ENCODE measurements around the gene DNAJC25. TPM values are rescaled to one million over a fixed set of nuclear protein-coding genes. Genes with fewer than 3 reads are reported as not detected.
A peak's percentile ranks its signal among the peaks of the same experiment; 100 is the strongest.

DNAJC25 gene
- total and polyA plus RNA-seq, 8 donors: 5.4 to 15.6 (median 11.6) TPM

DNA sequence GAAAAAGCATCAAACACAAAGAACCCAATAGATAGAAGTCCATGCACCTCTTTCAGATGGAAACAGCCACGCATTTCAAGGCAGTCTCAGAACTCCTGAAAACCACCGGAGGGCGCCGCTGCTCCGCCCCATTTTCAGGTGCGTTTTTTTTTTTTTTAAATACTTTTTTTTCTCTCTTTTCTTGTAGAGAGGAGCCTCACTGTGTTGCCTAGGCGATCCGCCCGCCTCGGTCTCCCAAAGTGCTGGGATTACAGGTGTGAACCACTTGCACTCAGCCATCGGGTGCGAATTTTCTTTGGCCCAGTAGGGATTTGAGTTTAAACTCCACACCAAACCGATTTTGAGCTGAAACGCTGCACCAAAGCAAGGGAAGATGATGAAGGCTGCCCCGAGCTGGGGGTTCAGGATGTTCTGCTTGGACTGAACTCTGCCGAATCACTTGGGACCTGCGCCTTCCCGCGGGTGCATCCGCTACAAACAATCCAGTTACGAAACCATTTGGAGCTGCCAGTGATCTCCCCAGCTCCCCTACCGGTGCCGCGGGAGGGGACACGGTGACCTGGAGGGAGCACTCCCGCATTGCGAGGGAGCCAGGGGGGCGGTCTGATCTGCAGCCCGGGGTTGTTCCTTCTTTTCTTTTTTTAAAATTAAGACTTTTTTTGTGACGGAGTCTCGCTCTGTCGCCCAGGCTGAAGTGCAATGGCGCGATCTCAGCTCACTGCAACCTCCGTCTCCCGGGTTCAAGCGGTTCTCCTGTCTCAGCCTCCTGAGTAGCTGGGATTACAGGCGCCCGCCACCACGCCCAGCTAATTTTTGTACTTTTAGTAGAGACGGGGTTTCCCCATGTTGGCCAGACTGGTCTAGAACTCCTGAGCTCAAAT is 33.0 kb upstream of the DNAJC25 start:
- H3K4me1 ChIP-seq: peaks cover 0 to 22% of the 10 kb centered on the region in 2 donors
- H3K4me3 ChIP-seq: peak overlapping the region; percentile 61 to 73
- peak; percentile 36 to 85 (median 70) for DNase-seq
- ATAC-seq: peak; percentile 59
- no peaks in the 10 kb centered on the region for H3K9me3 ChIP-seq
- TF ChIP-seq, protein P1, sequence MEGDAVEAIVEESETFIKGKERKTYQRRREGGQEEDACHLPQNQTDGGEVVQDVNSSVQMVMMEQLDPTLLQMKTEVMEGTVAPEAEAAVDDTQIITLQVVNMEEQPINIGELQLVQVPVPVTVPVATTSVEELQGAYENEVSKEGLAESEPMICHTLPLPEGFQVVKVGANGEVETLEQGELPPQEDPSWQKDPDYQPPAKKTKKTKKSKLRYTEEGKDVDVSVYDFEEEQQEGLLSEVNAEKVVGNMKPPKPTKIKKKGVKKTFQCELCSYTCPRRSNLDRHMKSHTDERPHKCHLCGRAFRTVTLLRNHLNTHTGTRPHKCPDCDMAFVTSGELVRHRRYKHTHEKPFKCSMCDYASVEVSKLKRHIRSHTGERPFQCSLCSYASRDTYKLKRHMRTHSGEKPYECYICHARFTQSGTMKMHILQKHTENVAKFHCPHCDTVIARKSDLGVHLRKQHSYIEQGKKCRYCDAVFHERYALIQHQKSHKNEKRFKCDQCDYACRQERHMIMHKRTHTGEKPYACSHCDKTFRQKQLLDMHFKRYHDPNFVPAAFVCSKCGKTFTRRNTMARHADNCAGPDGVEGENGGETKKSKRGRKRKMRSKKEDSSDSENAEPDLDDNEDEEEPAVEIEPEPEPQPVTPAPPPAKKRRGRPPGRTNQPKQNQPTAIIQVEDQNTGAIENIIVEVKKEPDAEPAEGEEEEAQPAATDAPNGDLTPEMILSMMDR (IDR thresholded peaks at IDR 0.05): peak; percentile 47 to 54
- intact Hi-C loops (cut with DNase I): no loop called here
- peak overlapping the region; percentile 82 to 94 for H3K27ac ChIP-seq
- peaks cover 0 to 37% of the 10 kb centered on the region in 2 donors for H3K36me3 ChIP-seq
- H3K27me3 ChIP-seq: peaks cover 0 to 8% of the 10 kb centered on the region in 2 donors

DNA sequence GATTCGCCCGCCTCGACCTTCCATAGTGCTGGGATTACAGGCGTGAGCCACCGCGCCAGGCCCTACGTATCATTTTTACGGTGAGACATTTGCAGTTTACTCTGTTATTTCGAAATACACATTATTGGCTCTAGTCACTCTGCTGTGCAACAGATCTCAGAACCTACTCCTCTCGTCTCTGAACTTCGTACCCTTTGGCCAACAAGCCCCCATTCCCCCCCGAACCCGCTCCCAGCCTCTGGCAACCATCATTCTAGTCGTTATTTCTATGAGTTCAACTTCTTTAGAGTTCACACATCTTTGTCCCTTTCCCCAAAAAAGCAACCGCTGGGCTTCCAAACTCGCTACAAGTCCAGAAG is 32.4 kb upstream of the DNAJC25 start:
- Histone ChIP-seq H3K4me3 (peak overlapping the region; percentile 61 to 73), H3K27me3 (peaks cover 0 to 8% of the 10 kb centered on the region in 2 donors), H3K4me1 (peaks cover 0 to 22% of the 10 kb centered on the region in 2 donors), H3K9me3 (no peaks in the 10 kb centered on the region), H3K27ac (peak overlapping the region; percentile 82 to 94), H3K36me3 (peaks cover 0 to 32% of the 10 kb centered on the region in 2 donors)
- TF ChIP-seq, protein P1 (IDR thresholded peaks at IDR 0.05): no peak
- peak; percentile 47 for ATAC-seq
- intact Hi-C loops (cut with DNase I): no loop called here
- DNase-seq: peak in 3 of 4 donors; percentile 34 to 57 (median 49)

DNA sequence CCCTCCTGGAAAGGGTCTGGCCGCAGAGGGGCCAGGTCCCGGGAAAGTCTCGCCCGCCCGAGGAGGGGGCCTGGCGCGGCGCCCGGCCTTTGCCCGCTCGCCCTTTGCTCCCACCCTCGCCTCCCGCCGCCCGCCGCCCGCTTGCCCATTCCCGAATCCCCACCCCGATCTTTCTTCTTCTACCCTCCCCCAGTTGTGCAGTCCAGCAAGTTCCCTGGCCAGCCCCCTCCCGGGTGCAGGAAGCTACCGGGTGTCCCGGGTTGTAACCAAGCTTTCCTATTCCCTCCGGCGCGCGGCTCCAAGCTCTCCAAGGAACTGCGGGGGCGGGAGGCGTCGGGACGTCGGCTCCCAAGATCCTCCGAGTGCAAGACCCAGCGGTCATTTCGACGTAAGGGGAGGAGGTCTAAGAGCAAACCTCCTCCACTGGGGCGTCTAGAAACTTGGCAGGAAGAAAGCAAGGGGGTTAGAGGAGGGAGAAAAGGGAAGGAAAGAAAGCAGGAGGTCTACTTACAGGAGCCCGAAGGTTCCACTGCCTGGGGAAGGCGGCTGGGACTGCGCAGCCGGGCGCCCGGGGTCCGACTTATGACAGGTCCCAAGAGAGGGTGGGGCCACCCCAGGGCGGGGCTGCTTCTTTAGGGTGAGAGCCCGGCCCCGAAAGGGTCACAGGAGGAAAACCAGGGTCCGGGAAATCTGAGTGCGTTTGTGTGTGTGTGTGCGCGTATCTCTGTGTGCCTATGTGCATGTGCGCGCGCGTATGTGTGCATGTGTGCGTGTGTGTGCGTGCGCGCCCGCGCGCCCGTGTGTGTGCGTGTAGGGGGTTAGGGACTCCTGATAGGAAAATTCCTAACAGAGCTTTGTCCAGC is 31.8 kb upstream of the DNAJC25 start, which contains the start of gene PTGR1:
TSS of gene PTGR1 (minus strand) at position 556 of the 863 bp plus-strand sequence. CDS start 2,225 bp downstream, outside the sequence.
- Histone ChIP-seq H3K4me3 (peak within 1 kb of the TSS; percentile 61 to 73), H3K4me1 (peaks cover 0 to 22% of the 10 kb centered on the region in 2 donors), H3K9me3 (no peaks in the 10 kb centered on the region), H3K27ac (peak within 1 kb of the TSS; percentile 82 to 94), H3K36me3 (peaks cover 0 to 26% of the 10 kb centered on the region in 2 donors), H3K27me3 (peaks cover 0 to 8% of the 10 kb centered on the region in 2 donors)
- TF ChIP-seq, protein P1 (IDR thresholded peaks at IDR 0.05): no peak
- peak; percentile 88 for ATAC-seq
- DNase-seq: peak; percentile 85 to 93 (median 90)
- intact Hi-C loops (cut with DNase I): no loop called here

DNA sequence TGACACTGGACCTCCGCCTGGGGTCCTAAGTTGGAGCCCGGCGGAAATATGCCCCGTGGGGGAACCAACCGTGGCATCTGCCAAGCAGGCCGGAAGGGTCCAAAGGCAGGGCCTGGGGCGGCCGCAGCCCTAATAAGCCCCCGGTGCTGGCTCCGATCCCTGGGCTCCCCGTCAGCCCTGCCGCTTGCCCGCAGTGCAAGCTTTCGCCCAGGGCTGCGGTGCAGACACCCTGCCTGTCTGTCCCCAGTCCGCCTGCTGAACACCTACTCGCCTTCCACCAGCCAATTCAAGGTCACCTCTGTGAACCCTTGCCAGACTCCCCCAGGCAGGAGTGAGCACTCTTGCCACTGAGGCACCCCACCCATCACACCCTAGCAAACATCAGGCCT is 31.2 kb upstream of the DNAJC25 start:
- Histone ChIP-seq H3K27me3 (peaks cover 0 to 8% of the 10 kb centered on the region in 2 donors), H3K27ac (peak overlapping the region; percentile 82 to 94), H3K4me3 (peak overlapping the region; percentile 61 to 73), H3K4me1 (peaks cover 0 to 22% of the 10 kb centered on the region in 2 donors), H3K36me3 (peaks cover 0 to 20% of the 10 kb centered on the region in 2 donors), H3K9me3 (no peaks in the 10 kb centered on the region)
- TF ChIP-seq, protein P1 (IDR thresholded peaks at IDR 0.05): no peak
- ATAC-seq (peak; percentile 1), DNase-seq (no peak)
- intact Hi-C loops (cut with DNase I): no loop called here

Data from left lung (tissue), 10 donors.